Cardiac septum (tissue), 1 donor: ENCODE measurements around the gene UGGT2. TPM values are rescaled to one million over a fixed set of nuclear protein-coding genes. Genes with fewer than 3 reads are reported as not detected.
"Not testable (repeated sequence)": the region's sequence is repeated elsewhere in the genome, so short reads cannot be mapped to it uniquely, and the experiment has no call there.

Experiments used
- DNase-seq: peaks from one replicate; pipeline ENCODE4 v3.0.0-alpha.2; 2020; ENCODE audit warnings: low spot score
- intact Hi-C: fragments of 100-400 bp; cut with DNase I; formaldehyde crosslinking; loops from one replicate; pipeline ENCODE4 v1.14.0; 2022
- total RNA-seq: library from RNA; stranded (reverse); fragmentation: NEBNext Ultra II Directional; extraction: Animal tissue kit (Norgen Biotek cat#: 25700); gene quantifications from one replicate; pipeline ENCODE4 v1.2.1, GENCODE V29; 2021
- donor health status: DM: no; HTN: no; CAD: no.

Gene UGGT2
- total RNA-seq, 1 donor from 2014 or later, result 13.9 TPM

DNA sequence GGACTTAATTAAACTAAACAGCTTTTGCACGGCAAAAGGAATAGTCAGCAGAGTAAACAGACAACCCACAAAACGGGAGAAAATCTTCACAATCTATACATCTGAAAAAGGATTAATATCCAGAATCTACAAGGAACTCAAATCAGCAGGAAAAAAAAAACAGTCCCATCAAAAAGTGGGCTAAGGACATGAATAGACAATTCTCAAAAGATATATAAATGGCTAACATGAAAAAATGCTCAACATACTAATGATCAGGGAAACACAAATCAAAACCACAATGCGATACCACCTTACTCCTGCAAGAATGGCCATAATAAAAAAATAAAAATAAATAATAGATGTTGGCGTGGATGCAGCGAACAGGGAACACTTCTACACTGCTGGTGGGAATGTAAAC is 1.7 kb downstream of the UGGT2 start:
- intact Hi-C loops, result not testable (repeated sequence)

DNA sequence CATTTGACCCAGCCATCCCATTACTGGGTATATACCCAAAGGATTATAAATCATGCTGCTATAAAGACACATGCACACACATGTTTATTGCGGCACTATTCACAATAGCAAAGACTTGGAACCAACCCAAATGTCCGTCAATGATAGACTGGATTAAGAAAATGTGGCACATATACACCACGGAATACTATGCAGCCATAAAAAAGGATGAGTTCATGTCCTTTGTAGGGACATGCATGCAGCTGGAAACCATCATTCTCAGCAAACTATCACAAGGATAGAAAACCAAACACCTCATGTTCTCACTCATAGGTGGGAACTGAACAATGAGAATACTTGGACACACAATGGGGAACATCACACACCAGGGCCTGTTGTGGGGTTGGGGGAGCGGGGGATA is 2.2 kb downstream of the UGGT2 start:
- intact Hi-C loops, DNase-seq: not testable (repeated sequence)

More for the DNA sequence above, 1.7 kb downstream of the UGGT2 start:
- not testable (repeated sequence) for DNase-seq

DNA sequence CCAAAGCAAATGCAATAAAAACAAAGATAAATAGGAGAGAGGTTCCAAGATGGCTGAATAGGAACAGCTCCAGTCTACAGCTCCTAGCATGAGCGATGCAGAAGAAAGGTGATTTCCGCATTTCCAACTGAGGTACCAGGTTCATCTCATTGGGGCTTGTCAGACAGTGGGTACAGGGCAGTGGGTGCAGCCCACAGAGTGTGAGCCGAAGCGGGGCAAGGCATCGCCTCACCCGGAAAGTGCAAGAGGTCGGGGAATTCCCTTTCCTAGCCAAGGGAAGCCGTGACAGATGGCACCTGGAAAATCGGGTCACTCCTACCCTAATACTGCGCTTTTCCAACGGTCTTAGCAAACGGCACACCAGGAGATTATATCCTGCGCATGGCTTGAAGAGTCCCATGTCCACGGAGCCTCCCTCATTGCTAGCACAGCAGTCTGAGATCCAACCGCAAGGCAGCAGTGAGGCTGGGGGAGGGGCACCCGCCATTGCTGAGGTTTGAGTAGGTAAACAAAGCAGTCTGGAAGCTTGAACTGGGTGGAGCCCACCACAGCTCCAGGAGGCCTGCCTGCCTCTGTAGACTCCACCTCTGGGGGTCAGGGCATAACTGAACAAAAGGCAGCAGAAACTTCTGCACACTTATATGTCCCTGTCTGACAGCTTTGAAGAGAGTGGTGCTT is 6.6 kb downstream of the UGGT2 start:
- intact Hi-C loops, DNase-seq: not testable (repeated sequence)

DNA sequence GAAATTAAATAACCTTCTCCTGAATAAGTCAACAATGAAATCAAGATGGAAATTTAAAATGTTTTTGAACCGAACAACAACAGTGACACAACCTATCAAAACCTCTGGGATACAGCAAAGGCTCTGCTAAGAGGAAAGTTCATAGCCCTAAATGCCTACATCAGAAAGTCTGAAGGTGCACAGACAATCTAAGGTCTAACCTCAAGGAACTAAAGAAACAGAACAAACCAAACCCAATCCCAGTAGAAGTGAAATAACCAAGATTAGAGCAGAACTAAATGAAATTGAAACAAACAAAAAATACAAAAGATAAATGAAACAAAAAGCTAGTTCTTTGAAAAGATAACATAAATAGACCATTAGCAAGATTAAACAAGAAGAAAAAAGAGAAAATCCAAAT is 9.0 kb downstream of the UGGT2 start:
- DNase-seq, result no peak
- intact Hi-C loops, result no loop called here

DNA sequence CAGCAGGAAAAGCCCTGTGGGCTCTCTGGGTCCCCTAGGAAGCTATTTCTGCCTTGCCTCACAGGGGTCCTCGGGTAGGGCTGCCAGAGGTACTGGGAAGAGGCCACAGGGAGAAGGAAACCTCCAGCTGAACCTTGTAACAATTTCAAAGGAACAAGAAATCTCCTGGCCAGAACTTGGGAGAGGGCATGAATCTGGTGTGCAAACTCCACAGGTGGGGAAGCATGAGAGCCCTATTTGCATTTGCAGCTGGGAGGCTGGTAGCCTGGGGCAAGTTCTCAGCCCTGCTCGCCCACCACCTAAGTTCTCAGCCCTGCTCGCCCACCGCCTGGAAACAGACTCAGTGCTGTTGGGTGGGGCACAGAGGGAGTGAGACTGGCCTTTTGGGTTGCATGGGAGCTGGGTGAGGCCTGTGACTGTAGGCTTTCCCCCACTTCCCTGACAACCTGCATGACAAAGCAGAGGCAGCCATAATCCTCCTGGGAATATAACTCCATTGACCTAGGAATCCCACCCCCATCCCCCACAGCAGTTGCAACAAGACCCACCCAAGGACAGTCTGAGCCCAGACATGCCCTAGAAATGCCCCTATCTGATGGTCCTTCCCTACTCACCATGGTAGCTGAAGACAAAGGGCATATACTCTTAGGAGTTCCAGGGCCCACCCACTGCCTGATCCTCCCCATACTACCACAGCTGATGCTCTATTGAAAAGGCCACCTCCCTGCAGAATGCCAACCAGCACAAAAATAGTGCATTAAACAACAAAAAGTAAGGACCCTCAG is 11.7 kb downstream of the UGGT2 start:
- intact Hi-C loops, result no loop called here

DNA sequence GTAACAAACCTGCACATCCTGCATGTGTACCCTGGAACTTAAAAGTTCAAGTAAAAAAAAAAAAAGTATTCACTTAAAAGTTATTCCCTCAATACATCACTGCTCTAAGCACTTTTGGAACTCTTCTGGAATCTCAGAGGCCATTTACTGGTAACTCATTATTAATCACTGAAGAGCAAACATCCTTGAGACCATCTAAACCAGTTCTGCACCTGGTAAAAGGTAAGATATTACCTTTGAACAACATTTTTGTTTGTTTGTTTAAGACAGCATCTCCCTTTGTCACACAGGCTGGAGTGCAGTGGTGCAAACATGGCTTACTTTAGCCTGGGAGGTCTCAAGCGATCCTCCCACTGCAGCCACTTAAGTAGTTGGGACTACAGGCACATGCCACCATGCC is 16.7 kb downstream of the UGGT2 start:
- intact Hi-C loops, result no loop called here
- DNase-seq, result no peak

More for the DNA sequence above, 11.7 kb downstream of the UGGT2 start:
- no peak for DNase-seq

DNA sequence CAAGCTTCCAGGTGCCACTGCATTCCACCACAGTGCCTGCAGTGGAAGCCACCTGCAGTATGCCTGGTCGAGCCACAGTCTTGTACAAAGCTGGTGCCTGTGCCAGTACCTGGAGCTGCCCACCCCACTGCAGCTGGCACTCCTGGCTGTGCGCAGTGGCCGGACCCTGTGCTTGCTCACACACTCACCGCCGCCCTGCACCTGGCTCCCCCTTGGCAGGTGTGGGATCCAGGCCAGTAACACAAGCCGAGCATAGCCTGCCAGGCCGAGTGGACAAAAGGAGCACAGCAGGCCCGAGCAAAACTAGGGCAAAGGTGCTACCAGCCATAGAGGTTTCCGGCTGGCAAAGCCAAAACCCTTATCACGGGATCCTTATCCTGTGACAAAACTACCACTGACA is 18.5 kb downstream of the UGGT2 start:
- intact Hi-C loops, result no loop called here
- no peak for DNase-seq

DNA sequence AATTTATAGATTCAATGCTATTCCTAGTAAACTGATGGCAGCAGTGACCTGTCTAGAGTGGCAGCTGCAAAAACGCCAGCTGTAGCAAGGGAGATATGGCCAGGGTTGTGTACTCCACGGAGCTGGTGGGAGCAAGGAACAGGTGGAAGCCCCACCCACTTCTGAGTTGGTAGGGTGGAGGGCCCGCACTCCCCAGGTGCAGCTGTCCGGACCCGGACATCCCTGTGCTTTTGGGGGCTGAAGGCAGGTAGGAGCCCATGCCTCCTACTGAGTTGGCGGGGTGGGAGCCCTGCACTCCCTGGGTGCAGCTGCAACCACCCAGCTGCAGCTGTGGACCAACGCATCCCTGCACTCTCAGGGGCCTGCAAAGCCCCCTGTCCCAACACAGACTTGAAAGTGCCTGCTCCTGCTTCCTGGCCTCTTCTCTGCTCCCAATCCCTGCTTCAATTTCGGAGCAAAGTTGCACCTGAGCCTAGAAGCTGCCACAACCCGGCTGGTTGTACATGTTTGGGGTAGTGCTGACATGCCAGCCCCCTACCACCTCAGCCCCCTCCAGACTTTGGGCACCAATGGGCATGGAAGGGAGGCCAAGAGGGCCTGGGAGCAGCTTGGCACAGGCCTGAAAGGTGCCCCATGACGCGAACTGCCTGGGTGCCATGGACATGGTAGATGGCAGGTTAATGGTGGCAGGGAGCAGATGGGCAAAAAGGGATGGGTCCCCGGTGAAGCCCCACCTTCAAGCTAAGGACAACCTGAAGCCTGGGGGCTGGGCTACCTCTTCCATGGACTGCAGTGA is 19.8 kb downstream of the UGGT2 start:
- no peak for DNase-seq
- intact Hi-C loops, result no loop called here

DNA sequence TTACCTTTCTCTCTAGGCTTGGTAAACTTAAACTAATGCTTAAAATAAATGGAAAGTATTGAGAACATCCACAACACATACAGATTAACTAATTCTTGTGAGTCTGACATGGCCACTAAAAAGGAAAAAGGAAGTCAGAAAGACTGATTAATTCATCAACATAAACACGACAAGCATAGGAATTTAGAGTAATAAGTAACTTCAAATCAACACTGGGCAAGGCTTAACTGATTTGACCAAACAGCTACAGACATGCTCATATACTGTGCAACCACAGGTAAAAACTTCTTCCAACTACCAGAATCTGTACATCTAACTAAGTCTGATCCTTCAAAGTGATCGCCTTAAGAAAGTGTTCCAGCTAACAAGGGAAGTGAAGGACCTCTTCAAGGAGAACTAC is 20.5 kb downstream of the UGGT2 start:
- DNase-seq, result no peak
- intact Hi-C loops, result no loop called here

DNA sequence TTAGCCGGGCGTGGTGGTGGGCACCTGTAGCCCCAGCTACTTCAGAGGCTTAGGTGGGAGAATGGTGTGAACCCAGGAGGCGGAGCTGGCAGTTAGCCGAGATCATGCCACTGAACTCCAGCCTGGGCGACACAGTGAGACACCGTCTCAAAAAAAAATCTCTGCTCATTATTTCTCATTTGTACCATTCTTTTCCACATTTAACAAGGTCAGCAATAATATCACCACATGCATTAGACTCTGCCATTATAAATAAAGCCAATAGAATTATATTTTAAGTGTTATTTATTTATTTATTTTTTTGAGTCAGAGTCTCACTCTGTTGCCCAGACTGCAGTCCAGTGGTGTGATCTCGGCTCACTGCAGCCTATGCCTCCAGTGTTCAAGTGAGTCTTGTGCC is 24.2 kb downstream of the UGGT2 start:
- intact Hi-C loops, result loop anchor here (10.0 kb wide), 1 partner anchor 786 kb away; no protein-coding TSS in a partner anchor
- no peak for DNase-seq

DNA sequence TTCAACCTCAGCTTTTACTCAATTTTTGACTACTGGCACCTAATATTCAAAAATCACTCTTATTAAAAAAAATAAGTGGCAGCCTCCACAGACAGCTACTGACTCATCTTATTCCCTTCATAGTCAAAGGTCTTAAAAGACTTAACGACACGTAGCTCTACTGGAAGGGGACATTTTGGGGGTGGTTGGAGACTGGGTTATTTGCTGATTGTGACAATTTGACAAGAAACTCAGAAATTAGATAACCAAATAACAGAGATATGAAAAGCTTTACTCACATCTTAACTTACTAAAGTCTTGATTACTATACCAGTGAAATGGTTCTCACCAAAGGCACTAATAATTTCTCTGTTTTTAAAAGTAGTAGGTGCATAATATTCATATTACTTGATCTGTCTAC is 25.7 kb downstream of the UGGT2 start:
- DNase-seq, result no peak

DNA sequence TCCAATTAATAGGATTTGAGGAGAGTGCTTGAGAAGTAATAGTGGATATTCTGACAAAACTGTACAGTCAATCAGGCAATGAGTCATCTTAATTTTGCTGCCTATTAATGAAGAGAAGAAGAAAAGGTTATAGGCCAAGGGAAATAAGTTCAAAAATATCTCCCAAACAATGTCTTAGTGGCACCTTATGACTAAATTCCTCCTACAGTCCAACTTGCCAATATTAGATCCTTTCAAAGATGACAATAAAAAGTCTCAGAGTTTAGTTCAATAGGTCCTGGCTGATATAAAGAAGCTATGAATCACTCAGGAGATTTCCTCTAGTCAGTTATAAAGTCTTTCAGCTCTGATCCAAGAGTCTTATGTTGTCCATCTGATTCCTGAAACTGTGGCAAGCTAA is 27.9 kb downstream of the UGGT2 start:
- intact Hi-C loops, result loop anchor here (10.0 kb wide), 1 partner anchor 790 kb away; no protein-coding TSS in a partner anchor
- DNase-seq, result no peak

More for the DNA sequence above, 25.7 kb downstream of the UGGT2 start:
- intact Hi-C loops, result loop anchor here (10.0 kb wide), 1 partner anchor 787 kb away; no protein-coding TSS in a partner anchor

DNA sequence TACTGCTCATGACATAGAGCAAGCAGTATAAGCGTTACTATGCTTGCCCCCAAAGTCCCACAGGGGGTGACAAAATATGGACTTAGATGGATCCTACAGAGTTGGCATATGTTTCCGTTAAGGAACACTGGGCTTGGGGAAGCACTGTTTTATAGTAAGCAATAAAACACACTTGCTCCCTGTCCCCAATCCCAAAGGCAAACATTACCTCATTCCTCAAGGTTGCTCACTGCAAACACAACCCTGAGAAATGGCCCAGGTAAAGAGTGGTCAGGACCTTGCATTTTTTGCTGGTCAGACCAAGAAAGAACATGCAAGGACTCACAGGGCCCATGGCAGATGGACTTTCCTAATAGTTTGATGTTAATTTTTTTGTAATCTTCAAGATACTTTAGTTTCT is 32.3 kb downstream of the UGGT2 start:
- intact Hi-C loops, result loop anchor here (5.0 to 10.0 kb wide), 2 partner anchors 794 to 936 kb away; no protein-coding TSS in a partner anchor
- no peak for DNase-seq

DNA sequence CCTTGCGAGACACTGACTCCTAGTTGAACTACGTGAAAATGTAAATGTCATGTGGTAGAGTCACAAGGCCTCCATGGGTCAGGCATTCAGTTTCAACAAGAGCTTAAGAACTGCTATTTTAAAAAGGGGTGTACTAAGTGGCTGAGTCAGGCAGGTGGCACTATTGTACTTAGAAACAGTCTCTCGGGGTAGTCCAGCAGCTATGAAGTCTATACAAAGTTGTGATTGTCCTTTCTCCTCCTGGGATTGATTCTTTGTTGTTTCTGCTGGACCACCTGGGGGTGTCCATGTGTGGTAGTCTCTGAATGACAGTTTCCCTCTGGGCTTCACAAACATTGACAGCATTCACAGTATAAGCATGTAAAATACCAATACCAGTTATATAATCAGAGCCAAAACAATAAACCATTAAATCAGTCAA is 33.0 kb downstream of the UGGT2 start:
- intact Hi-C loops, result loop anchor here (5.0 to 10.0 kb wide), 2 partner anchors 795 to 937 kb away; no protein-coding TSS in a partner anchor
- DNase-seq, result no peak

DNA sequence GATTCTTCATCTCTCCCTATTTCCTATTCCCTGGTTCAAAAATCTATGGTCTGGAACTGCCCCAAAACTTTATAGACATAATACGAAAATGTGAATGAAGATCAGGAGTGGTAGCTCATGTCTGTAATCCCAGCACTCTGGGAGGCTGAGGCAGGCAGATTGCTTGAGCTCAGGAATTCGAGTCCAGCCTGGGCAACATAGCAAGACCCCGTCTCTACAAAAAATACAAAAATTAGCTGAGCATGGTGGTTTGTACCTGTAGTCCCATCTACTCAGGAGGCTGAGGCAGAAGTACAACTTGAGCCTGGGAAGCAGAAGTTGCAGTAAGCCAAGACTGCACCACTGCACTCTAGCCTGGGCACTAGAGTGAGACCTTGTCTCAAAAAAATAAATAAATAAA is 35.1 kb downstream of the UGGT2 start:
- intact Hi-C loops, result no loop called here
- no peak for DNase-seq

DNA sequence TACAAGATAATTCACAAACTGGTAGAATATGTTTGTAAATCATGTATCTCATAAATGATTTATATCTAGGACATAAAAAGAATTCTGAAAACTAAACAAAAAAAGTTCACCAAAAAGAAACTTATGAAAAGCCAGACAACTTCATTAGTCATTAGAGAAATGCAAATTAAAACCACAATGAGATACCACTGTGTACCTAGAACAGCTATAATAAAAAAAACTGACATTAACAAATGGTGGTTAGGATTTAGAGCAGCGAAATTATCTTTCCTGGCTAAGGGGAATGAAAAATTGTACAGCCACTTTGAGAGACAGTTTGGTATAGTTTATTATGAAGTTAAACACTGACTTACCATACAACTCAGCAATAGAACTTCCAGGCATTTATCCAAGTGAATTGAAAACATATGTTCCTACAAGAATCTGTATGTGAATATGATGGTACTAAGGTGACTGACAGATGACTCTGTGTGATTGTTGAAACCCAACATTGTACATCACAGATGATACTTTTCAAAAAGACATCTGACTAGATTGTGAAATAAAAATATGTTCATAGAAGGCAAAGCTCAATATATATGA is 41.8 kb downstream of the UGGT2 start:
- intact Hi-C loops, result no loop called here
- DNase-seq, result no peak

DNA sequence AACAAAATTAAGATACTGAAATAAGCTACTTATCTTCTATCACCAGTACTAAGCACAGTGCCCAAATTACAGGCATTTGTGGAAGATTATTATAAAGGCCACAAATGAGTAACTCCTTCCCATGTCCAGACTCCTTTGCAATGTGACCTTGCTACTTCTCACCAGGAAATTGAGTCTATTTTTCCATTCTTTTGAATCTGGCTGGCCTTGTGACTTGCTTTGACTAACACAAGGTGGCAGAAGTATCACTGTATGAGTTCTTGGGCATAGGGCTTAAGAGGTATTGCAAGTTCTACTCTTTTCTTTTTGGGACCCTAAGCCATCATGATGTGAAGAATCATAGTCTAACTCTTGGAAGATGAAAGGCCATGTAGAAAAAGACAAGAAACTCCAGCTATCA is 49.9 kb downstream of the UGGT2 start:
- intact Hi-C loops, result no loop called here
- DNase-seq, result no peak

DNA sequence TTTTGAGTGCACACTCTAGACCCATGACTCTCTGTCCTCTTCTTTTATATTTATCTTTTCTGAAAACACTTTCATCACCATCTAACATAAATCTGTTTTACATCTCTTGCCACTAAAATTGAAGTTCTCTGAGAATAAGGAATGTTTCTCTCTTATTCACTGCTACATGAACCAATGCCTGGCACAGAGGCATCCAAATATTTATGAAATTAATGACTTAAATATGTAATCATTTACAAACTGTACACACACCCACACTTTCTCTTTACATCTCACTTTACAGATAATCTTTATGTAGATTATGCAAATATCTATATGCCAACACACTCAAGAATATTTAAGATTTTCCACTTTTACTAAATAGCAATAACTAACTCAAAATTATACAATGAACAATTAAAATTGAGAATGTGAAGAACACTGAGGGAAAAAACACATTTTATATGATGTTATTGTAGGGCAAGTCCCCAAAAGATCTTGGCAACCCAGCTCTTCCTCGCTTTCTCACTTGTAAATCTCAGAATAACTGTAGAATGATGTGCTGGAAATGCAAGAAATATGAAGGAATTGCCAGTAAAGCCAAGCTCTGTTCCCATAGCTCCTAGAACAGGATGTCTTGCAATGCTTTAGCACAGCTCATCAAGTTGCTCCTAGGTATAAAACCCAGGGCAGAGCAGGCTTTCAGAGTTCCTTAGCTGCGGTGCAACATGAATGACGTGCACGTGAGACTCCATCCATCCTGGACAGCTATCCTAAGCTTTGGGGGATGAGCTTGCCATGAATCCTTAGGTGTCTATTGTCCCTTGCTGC is 50.7 kb downstream of the UGGT2 start:
- no peak for DNase-seq
- intact Hi-C loops, result no loop called here

DNA sequence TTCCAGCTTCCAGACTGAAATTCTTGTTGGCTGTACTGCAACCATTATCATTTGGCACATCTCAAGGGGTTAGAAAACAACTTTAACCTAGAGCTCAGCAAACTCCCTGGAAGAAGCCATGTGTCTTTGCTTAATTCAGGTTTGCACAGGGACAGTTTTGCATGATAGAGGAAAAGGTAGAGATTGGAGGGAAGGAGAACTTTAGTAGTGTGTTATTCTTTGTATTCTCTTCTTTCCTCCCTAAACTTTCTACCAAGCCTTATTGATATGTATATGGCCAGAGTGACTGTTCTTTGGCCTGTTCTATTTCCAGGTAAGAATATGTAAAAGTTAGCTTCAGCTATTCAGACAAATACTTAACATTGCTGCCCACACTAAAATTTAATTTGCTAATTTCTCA is 53.1 kb downstream of the UGGT2 start:
- no peak for DNase-seq
- intact Hi-C loops, result no loop called here
